Astrocyte of the cerebellum (primary cell): Measurements from ENCODE around the gene ELOF1.
A peak's percentile ranks its signal among the peaks of the same experiment; 100 is the strongest.

Experiments
- DNase-seq: peaks from one replicate; pipeline ENCODE4 v3.0.0-alpha.2; 2011; ENCODE audit warnings: low read depth
- H3K4me3 ChIP-seq: 2 replicates; pipeline ENCODE4 v1.5.1; 2011; ENCODE audit warnings: mild to moderate bottlenecking, low read depth, low read length, moderate library complexity
- in situ Hi-C: cut with HindIII; loops from 2 replicates; pipeline ENCODE4 v1.10.0; 2017; ENCODE audit warnings: low sequenced_read_pairs
- TF ChIP-seq, protein P1 (sequence below): IDR thresholded peaks from 2 replicates; pipeline ENCODE4 v1.5.1; 2012; ENCODE audit warnings: low read length, low read depth, moderate library complexity, mild to moderate bottlenecking; ENCODE audit errors: missing control alignments

Gene ELOF1

DNA sequence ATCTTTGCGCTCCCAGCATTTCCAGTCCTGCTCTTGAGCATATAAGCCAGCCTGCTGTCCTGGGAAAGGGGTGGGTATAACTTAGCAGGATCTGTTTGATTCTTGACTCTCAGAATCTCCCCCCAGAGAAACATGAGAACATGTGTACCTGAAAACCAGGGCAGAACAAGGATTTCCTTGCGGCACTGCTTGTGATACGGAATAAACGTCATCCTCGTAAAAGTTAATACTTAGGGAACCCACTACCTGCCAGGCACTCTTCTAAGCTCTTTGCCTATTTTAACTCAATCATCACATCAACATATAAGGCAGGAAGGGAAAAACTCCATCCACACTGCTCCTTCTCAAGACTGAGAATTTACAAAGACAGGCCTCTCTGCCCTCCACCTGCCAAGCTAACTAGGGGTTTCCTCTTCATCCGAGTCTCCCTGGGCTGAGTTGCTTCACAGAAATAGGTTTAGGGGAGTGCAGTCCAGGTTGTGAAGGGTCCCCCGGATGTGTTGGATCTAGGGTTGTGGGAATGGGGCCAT, 54.5 kb downstream of the ELOF1 start:
- in situ Hi-C loops = no loop called here
- H3K4me3 ChIP-seq = peak overlapping the region; percentile 68
- DNase-seq = no peak
- TF ChIP-seq, protein P1, sequence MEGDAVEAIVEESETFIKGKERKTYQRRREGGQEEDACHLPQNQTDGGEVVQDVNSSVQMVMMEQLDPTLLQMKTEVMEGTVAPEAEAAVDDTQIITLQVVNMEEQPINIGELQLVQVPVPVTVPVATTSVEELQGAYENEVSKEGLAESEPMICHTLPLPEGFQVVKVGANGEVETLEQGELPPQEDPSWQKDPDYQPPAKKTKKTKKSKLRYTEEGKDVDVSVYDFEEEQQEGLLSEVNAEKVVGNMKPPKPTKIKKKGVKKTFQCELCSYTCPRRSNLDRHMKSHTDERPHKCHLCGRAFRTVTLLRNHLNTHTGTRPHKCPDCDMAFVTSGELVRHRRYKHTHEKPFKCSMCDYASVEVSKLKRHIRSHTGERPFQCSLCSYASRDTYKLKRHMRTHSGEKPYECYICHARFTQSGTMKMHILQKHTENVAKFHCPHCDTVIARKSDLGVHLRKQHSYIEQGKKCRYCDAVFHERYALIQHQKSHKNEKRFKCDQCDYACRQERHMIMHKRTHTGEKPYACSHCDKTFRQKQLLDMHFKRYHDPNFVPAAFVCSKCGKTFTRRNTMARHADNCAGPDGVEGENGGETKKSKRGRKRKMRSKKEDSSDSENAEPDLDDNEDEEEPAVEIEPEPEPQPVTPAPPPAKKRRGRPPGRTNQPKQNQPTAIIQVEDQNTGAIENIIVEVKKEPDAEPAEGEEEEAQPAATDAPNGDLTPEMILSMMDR = no peak
